PFSK-1 (cell line): ENCODE measurements around the gene TP53BP2.

ENCODE experiments used
- FOXP2 ChIP-seq: optimal IDR thresholded peaks from 2 replicates; pipeline ENCODE3; 2011; ENCODE audit warnings: borderline replicate concordance, control low read depth, inconsistent platforms; ENCODE audit not compliant: insufficient read depth; ENCODE audit errors: extremely low read length, extremely low read depth
- POLR2AphosphoS5 ChIP-seq: IDR thresholded peaks from 2 replicates; pipeline ENCODE4 v1.6.1; 2012; ENCODE audit warnings: low read depth, mild to moderate bottlenecking, control low read depth, low read length, moderate library complexity
- SIN3A ChIP-seq: IDR thresholded peaks from 2 replicates; pipeline ENCODE4 v1.6.1; 2012; ENCODE audit warnings: mild to moderate bottlenecking, low read length, moderate library complexity, borderline replicate concordance; ENCODE audit not compliant: insufficient read depth
- TAF1 ChIP-seq: IDR thresholded peaks from 2 replicates; pipeline ENCODE4 v1.6.1; 2012; ENCODE audit warnings: low read length, control low read depth, borderline replicate concordance; ENCODE audit not compliant: insufficient read depth
- TF ChIP-seq, protein P1 (sequence below), 2 experiments: IDR thresholded peaks; 2 replicates each; pipeline versions ENCODE4 v1.6.1 to v1.8.0; 2011 to 2012; ENCODE audit warnings: low read depth in 2 of 2, low read length in 2 of 2, control low read depth in 1 of 2, inconsistent platforms in 1 of 2, mild to moderate bottlenecking in 1 of 2, moderate library complexity in 1 of 2; ENCODE audit not compliant: insufficient read depth in 1 of 2

Gene TP53BP2

GRCh38 chr1:223872308-223872901, 26.7 kb upstream of the TP53BP2 start:
- TF ChIP-seq POLR2AphosphoS5 (no peak), FOXP2 (no peak), TAF1 (no peak), SIN3A (no peak)
- TF ChIP-seq, protein P1, sequence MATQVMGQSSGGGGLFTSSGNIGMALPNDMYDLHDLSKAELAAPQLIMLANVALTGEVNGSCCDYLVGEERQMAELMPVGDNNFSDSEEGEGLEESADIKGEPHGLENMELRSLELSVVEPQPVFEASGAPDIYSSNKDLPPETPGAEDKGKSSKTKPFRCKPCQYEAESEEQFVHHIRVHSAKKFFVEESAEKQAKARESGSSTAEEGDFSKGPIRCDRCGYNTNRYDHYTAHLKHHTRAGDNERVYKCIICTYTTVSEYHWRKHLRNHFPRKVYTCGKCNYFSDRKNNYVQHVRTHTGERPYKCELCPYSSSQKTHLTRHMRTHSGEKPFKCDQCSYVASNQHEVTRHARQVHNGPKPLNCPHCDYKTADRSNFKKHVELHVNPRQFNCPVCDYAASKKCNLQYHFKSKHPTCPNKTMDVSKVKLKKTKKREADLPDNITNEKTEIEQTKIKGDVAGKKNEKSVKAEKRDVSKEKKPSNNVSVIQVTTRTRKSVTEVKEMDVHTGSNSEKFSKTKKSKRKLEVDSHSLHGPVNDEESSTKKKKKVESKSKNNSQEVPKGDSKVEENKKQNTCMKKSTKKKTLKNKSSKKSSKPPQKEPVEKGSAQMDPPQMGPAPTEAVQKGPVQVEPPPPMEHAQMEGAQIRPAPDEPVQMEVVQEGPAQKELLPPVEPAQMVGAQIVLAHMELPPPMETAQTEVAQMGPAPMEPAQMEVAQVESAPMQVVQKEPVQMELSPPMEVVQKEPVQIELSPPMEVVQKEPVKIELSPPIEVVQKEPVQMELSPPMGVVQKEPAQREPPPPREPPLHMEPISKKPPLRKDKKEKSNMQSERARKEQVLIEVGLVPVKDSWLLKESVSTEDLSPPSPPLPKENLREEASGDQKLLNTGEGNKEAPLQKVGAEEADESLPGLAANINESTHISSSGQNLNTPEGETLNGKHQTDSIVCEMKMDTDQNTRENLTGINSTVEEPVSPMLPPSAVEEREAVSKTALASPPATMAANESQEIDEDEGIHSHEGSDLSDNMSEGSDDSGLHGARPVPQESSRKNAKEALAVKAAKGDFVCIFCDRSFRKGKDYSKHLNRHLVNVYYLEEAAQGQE (IDR thresholded peaks at IDR 0.05; ENCODE audit: insufficient read depth in 1 of 2, low read depth in 2 of 2, low read length in 2 of 2): no peak

GRCh38 chr1:223870617-223871574, 25.1 kb upstream of the TP53BP2 start:
- TF ChIP-seq POLR2AphosphoS5 (no peak), SIN3A (no peak), FOXP2 (no peak), TAF1 (no peak)
- TF ChIP-seq, protein P1 (IDR thresholded peaks at IDR 0.05; ENCODE audit: insufficient read depth in 1 of 2, low read depth in 2 of 2, low read length in 2 of 2): no peak

DNA sequence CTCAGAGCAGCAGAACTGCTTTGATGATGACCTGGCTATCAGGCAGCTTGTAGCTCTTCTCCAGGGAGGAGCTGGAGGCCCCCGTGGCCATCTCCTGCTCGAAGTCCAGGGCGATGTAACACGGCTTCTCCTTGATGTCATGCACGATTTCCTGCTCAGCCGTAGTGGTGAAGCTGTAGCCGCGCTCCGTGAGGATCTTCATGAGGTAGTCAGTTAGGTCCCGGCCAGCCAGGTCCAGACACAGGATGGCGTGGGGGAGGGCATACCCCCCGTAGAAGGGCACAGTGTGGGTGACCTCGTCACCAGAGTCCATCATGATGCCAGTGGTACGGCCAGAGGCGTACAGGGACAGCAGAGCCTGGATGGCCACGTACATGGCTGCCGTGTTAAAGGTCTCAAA, 18.3 kb upstream of the TP53BP2 start:
- TF ChIP-seq FOXP2: no peak
- TF ChIP-seq TAF1: no peak
- TF ChIP-seq, protein P1 (IDR thresholded peaks at IDR 0.05; ENCODE audit: insufficient read depth in 1 of 2, low read depth in 2 of 2, low read length in 2 of 2): no peak
- no peak for TF ChIP-seq SIN3A
- TF ChIP-seq POLR2AphosphoS5: no peak

DNA sequence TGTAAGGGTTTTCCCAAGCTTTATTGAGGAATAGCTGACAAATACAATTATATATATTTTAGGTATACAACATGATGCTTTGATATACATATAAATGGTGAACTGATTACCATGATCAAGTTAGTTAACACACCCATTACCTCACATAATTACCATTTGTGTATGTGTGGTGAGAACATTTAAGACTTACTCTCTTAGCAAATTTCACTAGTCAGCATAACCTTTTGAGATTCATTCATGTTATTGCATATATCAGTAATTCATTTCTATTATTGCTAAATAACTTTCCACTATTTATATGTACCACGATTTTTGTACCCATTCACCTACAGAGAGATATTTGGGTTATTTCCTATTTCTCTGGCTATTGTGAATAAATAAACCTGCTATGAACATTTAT, 16.2 kb upstream of the TP53BP2 start:
- TF ChIP-seq TAF1 (no peak), POLR2AphosphoS5 (no peak), SIN3A (no peak), FOXP2 (no peak)
- TF ChIP-seq, protein P1 (IDR thresholded peaks at IDR 0.05; ENCODE audit: insufficient read depth in 1 of 2, low read depth in 2 of 2, low read length in 2 of 2): no peak
